Measurements from ENCODE around the gene C18orf63.

The C18orf63 gene

DNA sequence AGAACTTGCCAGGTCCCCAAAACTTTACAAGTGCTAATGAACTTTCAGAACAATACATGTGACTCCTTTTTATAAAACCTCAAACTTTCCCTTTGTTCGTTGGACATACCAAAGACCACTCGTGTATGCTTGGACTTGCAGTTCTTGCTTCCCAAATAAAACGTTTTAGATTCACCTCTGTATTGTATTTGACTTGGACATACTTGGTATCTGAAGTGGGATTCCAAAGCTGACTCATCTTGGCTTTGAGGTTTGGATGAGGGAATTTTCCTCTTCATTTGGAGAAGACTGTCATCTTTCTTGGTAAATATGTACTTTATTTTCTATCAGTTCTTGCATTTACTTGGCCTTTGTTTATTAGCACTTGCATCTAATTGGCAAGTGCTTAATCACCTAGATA is 15.9 kb upstream of the C18orf63 start:
- H3K4me3 ChIP-seq (ENCODE audit: low read depth, low read length), result no peak overlapping the region
- TF ChIP-seq CTCF (IDR thresholded peaks at IDR 0.05; ENCODE audit: insufficient read depth, low read depth, low read length, missing control alignments), result no peak
- DNase-seq (ENCODE audit: low read depth), result no peak

DNA sequence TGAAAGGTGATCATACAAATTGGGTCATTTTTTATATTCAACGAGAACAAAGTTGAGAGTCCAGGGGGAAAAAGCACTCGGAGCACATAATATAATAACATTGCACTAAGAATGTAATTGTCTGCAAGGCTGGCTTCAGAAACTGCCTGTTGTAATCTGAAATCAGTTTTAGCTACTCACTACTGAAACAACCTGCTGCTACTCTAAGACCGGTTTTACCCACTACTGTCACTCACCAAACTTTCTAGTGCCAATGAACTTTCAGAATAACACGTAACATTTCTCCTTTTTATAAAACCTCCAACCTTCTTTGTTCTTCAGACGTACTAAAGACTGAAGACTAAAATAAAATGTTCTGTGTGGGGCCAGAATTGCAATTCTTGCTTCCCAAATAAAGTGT is 12.3 kb upstream of the C18orf63 start:
- H3K4me3 ChIP-seq (ENCODE audit: low read depth, low read length), result no peak overlapping the region
- TF ChIP-seq CTCF (IDR thresholded peaks at IDR 0.05; ENCODE audit: insufficient read depth, low read depth, low read length, missing control alignments), result no peak
- DNase-seq (ENCODE audit: low read depth), result peak; percentile 23

DNA sequence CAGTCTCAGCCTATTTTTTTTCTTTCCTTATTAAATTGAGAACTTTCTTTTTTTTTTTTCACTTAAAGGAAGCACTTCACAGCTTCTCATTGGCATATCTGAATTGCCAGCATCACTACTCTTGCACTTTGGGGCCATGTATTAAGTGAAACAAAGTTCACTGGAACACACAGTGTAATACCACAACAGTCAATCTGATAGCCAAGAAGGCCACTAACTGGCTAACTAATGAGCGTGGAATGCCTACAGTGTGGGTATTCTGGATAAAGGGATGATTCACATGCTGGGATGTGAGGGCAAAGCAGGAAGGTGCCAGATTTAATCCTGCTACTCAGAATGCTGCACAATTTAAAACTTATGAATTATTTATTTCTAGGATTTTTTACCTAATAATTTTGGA is 11.7 kb upstream of the C18orf63 start:
- DNase-seq (ENCODE audit: low read depth), result no peak
- TF ChIP-seq CTCF (IDR thresholded peaks at IDR 0.05; ENCODE audit: insufficient read depth, low read depth, low read length, missing control alignments), result no peak
- H3K4me3 ChIP-seq (ENCODE audit: low read depth, low read length), result no peak overlapping the region

DNA sequence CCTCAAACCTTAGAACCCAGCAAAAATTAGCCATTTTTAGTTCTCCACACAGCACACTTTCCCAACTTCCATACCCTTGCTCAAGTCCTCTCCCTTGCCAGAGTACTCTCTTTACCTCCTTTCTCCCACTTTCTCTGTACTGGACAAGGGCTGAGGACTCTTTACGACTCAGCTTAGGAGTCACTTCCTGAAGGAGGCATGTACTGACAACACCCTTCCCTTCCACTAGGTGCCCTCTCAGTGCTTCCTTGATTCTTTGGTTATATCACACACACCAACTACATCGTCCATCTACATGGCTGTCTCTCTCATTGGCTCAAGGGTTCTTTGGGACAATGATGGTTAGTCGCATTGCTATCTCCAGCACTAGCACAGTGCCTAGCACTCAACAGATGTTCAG is 5.2 kb upstream of the C18orf63 start:
- H3K4me3 ChIP-seq (ENCODE audit: low read depth, low read length), result no peak overlapping the region
- TF ChIP-seq CTCF (IDR thresholded peaks at IDR 0.05; ENCODE audit: insufficient read depth, low read depth, low read length, missing control alignments), result peak; percentile 25

GRCh38 chr18:74311000-74311399 is 4.6 kb upstream of the C18orf63 start:
- no peak overlapping the region for H3K4me3 ChIP-seq (ENCODE audit: low read depth, low read length)
- no peak for DNase-seq (ENCODE audit: low read depth)
- TF ChIP-seq CTCF (IDR thresholded peaks at IDR 0.05; ENCODE audit: insufficient read depth, low read depth, low read length, missing control alignments), result no peak

More for the DNA sequence above, 5.2 kb upstream of the C18orf63 start:
- DNase-seq (ENCODE audit: low read depth), result peak; percentile 35

DNA sequence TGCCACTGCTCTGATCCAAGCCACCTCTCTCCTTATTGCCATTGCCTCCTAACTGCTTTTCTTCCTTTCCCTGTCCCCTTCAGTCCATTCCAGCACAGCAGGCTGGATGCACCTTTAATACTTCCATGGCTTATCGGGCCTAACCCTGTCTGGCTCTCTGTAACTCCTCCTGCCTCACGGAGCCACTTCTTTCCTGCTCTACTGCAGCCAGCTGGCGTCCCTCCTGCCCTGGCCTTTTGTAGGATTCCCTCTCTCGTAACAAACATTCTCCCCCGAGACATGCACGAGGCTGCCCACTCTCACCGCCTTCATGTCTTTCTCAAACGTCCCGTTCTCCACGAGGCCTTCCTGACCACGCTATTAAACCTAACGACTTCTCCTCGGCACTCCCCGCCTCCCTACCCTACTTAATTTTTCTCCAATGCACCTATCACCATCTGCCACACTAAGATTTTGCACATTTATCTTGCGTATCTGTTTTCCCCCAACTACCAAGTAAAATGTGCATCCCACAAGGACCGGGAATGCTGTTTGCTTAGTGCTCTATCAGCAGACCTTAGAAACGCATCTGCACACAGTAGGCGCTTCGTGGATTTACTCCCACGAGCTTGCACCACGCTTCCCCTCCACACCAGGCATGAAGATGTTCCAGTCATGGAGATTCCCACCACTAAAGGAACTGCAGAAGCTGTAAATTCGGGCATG is 728 bp upstream of the C18orf63 start:
- DNase-seq (ENCODE audit: low read depth), result no peak
- H3K4me3 ChIP-seq (ENCODE audit: low read depth, low read length), result no peak overlapping the region
- no peak for TF ChIP-seq CTCF (IDR thresholded peaks at IDR 0.05; ENCODE audit: insufficient read depth, low read depth, low read length, missing control alignments)
